DMS79 treated with DMSO at 0.1 percent for 48 hours (cell line): ENCODE results near the gene ZNF669.
A peak's percentile ranks its signal among the peaks of the same experiment; 100 is the strongest.

ENCODE experiments used
- DNase-seq: peaks from one replicate; lab custom pipeline; 2025; lab: John Stamatoyannopoulos, UW

ZNF669 gene

GRCh38 chr1:247111259-247111699 lies 7.1 kb upstream of the ZNF669 start:
- DNase-seq = no peak

- no peak for DNase-seq
Measured at GRCh38 chr1:247110627-247111258, 6.6 kb upstream of the ZNF669 start.

GRCh38 chr1:247107694-247108093 lies 3.5 kb upstream of the ZNF669 start:
- no peak for DNase-seq

- DNase-seq = no peak
Measured at GRCh38 chr1:247105966-247106365, 1.8 kb upstream of the ZNF669 start.

- no peak for DNase-seq
Measured at GRCh38 chr1:247104965-247105364, 809 bp upstream of the ZNF669 start.

- no peak for DNase-seq
Measured at GRCh38 chr1:247102381-247102780, 1.8 kb downstream of the ZNF669 start.

- DNase-seq = no peak
Measured at GRCh38 chr1:247100676-247101279, 3.4 kb downstream of the ZNF669 start.

GRCh38 chr1:247096958-247097357 lies 7.2 kb downstream of the ZNF669 start:
- no peak for DNase-seq

- DNase-seq = no peak
Measured at GRCh38 chr1:247096544-247096943, 7.6 kb downstream of the ZNF669 start.

- DNase-seq = no peak
Measured at GRCh38 chr1:247096112-247096511, 8.0 kb downstream of the ZNF669 start.

GRCh38 chr1:247090455-247090854 lies 13.7 kb downstream of the ZNF669 start:
- no peak for DNase-seq

GRCh38 chr1:247089616-247090375 lies 14.4 kb downstream of the ZNF669 start:
- no peak for DNase-seq

GRCh38 chr1:247088967-247089366 lies 15.2 kb downstream of the ZNF669 start:
- no peak for DNase-seq

- DNase-seq = no peak
Measured at GRCh38 chr1:247087256-247087655, 16.9 kb downstream of the ZNF669 start.

GRCh38 chr1:247085310-247085709 lies 18.8 kb downstream of the ZNF669 start:
- no peak for DNase-seq

GRCh38 chr1:247084771-247085170 lies 19.4 kb downstream of the ZNF669 start:
- DNase-seq = no peak

GRCh38 chr1:247079141-247079874 lies 24.8 kb downstream of the ZNF669 start:
- no peak for DNase-seq

GRCh38 chr1:247078258-247079140 lies 25.7 kb downstream of the ZNF669 start, which contains the start of gene ZNF670:
ZNF670 (minus strand) TSS chr1:247078811; CDS start chr1:247078596, 215 bp downstream.
- DNase-seq = peak; percentile 92

- DNase-seq = peak; percentile 39
Measured at GRCh38 chr1:247077876-247078257, 26.3 kb downstream of the ZNF669 start.

- DNase-seq = no peak
Measured at GRCh38 chr1:247077213-247077612, 26.9 kb downstream of the ZNF669 start.

GRCh38 chr1:247070645-247071044 lies 33.5 kb downstream of the ZNF669 start:
- DNase-seq = no peak
